Fibroblast of the conjunctiva (primary cell): ENCODE data around the gene SMIM31.

Experiments
- DNase-seq: peaks from one replicate; pipeline ENCODE4 v3.0.0-alpha.2; 2010; ENCODE audit warnings: low read depth

Gene SMIM31

DNA sequence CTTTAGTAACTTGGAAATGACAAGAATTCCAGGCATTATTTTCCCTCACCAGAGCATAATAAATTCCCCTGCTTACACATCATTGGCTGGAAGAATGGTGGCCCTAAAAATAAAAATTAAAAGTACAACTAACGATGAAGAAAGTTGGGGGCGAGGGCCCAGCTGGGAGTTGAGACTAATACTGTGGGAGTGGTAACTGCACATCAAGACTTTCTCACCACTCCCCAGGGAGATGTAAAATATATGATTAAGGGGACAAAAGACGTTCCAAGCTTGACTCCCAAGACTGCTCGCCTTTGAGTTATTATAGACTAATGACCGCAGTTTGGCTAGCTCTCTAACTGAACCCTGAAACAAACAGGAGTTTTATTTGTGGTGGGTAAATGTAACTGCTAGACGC, 30.0 kb downstream of the SMIM31 start:
- no peak for DNase-seq

DNA sequence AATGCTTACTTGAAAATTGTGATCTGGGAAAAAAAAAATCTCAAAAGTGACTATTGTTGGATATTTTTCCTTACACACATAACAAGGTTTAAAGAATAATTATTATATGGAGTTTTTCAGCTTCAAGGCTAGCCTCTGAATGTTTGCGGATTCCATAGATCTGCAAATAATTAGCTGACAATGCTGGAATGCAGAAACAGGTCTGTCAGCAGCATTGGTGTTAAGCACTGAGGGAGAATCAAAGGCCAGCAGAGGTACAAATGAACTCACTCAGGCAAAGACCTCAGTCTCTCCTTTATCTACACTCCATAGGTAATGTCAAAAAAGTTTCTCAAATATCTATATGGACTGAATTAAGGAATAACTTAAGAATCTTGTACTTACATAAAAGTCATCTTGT, 35.1 kb downstream of the SMIM31 start:
- no peak for DNase-seq

DNA sequence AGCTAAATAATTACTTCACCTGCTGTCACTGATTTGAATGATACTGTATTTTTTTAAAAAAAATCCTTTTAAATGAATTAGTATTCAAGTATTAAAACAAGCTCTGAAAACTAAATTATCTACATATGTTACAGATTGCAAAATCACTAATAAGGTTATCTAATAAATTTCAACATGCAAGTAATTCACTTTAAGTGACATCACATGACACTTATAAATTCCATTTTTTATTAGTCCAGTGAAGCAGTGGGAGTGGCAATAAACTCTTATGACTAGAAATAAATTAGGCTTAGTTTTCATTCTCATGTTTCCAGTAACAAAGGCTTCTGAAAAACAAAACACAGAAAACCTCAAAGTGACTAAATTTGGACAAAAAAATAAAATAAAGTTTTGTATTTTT, 36.3 kb downstream of the SMIM31 start:
- no peak for DNase-seq

DNA sequence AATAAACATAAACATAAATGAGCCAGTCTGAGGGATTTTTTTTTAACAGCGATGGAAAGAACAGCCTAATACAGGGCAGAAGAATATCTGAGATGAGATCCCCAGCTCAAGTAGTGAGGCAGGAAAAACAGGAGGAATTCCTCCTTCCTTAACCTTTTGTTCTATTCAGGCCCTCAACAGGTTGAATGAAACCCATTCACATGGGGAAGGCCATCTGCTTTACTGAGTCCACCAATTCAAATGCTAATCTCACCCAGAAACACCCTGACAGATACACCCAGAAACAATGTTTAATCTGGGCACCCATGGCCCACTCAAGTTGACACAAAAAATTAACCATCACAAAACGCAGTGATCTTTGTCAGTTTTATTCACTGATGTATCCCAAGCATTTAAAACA, 45.5 kb downstream of the SMIM31 start:
- no peak for DNase-seq

DNA sequence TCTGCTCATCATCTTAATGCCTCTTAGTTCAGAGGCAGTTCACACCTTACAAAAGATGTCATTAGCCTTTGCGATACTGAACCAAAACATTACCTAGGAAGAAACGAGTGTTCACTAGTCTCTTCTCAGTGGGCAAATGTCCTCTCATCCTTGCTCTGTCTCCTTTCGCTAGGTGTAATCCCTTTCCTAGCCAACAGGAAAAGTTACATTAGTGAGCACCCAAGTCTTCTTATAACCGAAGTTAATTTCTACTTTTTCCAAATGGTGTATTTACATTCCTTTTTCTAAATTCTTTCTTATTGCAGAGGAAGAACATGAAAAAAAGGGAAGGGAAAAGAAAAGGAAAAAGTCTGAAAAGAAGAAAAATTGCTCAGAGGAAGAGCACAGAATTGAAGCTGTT, 46.9 kb downstream of the SMIM31 start:
- DNase-seq: no peak

DNA sequence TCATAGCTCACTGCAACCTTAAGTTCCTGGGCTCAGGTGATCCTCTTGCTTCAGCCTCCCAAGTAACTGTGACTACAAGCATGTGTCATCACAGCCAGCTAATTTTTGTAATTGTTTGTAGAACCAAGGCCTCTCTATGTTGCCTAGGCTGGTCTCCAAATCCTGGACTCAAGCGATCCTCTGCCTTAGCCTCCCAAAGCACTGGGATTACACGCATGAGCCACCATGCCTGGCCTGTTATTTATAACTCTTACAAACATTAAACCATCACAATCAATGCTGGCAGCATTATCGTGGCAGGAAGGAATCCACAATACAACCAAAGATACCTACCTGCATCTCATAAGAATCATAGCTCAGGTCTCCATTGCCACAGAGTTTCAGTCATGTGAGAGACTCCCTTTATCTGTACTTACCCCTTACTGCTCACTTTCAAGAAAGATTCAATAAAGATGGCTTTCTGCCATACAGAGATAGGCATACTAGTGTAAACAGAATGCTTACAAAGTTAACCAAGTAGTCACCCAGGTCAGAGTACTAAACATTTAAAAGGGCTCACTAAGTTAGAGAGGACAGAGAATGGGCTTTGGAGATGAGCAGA, 48.5 kb downstream of the SMIM31 start:
- DNase-seq: no peak

DNA sequence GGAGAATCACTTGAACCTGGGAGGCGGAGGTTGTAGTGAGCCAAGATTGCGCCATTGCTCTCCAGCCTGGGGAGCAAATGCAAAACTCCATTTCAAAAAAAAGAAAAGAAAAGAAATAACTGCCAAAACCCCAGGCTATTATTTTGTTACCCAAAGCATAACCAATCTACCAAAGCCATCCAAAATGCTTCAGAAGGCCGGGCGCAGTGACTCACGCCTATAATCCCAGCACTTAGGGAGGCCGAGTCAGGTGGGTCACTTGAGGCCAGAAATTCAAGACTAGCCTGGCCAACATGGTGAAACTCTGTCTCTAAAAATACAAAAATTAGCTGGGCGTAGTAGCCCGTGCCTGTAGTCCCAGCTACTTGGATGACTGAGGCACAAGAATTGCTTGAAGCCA, 49.8 kb downstream of the SMIM31 start:
- no peak for DNase-seq

DNA sequence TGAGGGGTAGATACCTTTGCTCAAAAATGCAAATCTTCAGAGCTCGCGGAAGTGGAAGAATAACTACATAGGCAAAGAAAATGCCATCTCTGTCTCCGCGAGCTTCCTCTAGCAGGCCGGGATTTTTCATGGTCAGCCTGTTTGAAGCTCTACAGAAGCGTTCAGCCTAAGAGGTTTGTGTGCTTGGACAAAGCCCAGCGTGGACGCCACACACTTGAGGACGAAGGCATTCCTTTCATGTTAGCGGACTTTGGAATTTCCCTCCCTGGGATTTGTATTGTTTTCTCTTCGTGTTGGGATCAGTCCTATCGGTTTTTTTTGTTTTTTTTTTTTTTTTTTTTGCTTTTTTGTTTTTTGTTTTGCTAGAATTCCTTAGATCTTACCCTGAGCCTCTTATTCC, 53.7 kb downstream of the SMIM31 start:
- DNase-seq: no peak

DNA sequence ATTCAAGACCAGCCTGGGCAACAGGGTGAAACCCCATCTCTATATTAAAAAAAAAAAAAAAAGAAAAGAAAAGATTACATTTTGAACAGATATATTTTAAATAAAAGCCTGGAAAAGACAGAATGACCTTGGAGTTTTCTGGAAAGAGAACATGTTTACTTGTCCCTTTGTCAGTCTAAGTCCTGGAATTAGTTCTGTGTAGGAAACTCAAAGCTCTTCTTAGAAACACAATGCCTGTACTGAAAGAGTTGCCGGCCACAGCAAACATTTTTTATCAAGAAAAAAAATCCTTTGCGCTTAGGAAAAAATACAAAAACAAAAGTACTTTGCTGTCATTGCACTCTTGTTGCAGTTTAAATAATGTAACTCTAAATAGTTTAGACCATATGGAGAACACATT, 59.6 kb downstream of the SMIM31 start:
- no peak for DNase-seq

DNA sequence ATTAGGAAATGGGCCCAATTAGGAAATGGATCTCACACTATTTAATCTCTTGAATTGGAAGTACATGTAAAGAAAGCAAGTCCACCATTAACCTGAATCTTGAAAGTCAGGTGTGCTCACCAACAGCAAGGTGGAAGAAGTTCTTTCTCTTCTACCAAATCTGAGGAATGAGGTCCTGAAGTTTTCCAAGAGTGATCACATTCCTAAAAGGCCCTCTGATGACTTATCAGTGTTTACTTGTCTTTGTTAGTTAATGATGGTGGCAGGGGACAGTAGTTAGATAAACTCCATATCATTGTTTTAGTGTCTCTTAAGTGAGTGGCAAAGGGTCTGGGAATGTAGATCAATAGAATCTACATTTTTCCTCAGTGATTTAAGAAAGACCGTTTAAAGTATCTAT, 61.8 kb downstream of the SMIM31 start:
- no peak for DNase-seq

DNA sequence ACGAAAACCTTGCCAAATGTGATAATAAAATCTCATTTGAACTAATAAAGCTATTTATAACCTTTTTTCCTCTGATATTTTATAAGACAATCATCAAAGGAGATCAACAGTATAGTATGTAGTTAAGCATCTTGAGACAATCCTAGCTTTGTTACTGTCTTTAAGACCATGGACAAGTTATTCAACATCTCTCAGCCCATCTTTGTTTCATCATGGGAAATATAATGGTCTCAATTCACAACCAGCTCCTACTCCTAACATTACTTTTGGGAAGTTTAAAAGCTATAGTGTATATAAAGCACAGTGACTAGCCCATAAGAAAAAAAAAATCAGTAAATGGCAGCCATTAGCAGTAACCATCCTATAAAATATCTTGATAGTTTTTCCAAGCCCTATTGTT, 65.4 kb downstream of the SMIM31 start:
- DNase-seq: no peak

DNA sequence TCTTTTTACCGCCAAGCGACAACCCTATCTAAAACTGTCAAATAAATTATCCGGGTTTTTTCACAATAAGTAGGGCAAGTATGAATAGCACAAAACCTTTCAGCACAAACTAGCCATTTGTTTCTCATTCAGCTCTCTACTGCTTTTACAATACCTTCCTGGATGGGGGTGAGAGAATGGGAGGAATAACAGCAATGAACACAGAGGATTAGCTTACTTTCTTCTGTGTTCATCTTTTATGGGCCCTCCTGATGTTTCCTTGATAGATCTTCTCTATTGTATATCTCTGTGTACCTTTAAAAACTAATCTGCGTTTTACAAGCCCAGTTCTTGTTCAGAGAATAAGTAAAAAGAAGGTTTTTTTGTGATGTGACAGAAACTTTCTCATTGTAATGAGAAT, 67.8 kb downstream of the SMIM31 start:
- no peak for DNase-seq

DNA sequence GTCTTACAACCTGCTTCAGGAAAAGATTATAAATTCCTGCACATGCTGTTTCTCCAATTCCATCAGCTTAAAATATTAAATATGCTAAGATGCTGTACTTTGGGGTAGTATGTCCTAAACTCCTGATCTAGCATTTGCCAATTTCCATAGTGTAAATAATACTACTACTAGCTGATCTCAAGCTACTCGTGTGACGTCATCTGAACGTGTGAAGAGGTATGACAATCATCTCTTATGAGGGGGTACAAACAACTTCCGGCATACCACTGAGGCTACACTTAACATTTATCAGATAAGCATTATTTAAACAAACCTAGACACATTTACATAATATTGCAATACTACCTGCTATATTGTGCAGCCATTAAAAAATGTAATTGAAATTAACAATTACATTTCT, 70.7 kb downstream of the SMIM31 start:
- DNase-seq: no peak

DNA sequence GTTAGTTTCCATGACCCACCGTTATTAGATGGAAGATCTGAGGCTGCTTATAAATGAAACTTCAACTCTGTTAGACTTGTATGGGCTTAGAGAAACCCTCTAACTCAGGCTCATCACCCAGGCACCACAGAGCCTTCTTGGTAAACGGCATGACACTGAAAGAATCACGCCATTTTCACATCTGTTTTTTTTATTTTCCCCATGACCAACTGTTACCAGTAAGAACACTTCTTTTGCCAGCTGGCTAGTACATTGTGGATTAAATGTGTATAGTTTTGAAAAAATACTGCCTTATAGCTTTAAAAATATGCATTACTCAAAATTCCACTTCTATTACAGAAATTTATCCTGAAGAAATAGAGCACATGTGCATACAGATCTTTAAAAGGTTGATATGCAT, 75.0 kb downstream of the SMIM31 start:
- DNase-seq: no peak

DNA sequence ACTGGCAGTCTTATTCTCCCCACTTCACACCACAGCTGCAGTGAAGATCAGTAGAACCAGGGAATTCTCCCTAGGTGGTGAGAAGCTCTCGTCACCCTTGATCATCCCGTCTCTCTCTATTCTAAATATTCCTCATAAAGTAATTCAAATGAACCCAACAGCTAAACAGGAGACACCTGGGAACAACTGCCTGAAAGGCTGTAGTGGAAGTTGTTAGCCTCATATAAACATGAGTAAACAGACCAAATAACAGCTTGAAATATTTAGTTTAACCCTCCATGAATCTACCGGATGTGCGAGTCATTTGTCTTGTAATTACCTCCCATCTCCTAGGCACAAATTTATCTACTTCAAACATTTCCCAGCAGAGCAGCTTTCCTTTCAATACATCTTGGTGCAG, 92.6 kb downstream of the SMIM31 start:
- DNase-seq: no peak

DNA sequence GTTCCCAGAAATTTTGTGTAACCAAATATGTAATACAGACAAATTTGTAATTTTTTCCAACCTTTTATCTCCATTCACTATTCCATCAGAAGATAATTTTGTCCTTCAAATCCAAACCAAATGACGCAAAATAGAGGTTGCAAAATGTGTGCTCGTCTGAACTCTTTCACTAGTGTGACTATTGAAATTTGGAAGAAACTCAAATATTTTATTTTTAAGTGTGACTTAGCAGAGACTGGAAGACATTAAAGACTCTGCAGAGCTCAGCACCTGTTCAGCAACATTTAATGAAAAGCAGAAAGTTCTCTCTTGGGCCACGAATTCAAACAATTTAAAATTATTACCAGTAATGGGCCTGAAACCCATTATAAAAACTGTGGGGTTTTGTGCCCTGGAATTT, 93.1 kb downstream of the SMIM31 start:
- DNase-seq: no peak

DNA sequence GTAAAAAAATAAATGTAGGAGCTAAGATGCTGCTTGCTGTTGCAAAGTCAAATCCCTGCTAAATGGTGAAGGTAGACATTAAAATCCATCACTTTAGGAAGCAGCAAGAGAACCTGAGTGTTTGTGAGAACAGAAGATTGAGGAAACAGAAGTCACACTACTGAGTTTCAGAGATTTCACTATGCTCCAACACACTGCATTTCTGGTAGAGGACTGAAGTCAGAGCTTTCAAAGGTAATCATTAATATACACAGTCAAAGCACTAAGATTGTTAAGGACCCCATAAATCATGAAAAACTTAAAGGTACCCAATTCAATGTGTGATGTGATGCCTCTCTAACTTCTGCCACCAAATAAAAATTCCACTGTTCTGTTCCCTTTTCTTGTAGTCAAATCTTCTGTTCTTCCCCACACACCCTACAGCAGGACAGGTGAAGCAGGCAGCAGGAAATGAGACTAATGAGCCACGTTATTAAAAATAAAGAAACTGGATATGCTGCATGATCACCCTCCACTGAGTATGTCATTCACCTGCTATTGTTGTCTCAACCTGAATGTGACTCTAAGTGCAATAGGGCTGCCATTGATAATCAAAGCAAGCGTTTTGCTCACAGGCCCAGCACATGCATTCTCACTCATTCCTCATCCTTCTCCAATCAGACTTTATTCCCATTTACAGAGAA, 94.2 kb downstream of the SMIM31 start:
- DNase-seq: no peak
